HG03432 (cell line): ENCODE data around the gene CTDP1.
"Not testable (repeated sequence)": the region's sequence is repeated elsewhere in the genome, so short reads cannot be mapped to it uniquely, and the experiment has no call there.

Experiments used
- ATAC-seq: cut with Tn5 transposase; IDR thresholded peaks from one replicate; pipeline ENCODE4 v1.9.1; 2021; ENCODE audit warnings: mild to moderate bottlenecking, moderate library complexity; ENCODE audit not compliant: unreplicated experiment

Gene CTDP1

DNA sequence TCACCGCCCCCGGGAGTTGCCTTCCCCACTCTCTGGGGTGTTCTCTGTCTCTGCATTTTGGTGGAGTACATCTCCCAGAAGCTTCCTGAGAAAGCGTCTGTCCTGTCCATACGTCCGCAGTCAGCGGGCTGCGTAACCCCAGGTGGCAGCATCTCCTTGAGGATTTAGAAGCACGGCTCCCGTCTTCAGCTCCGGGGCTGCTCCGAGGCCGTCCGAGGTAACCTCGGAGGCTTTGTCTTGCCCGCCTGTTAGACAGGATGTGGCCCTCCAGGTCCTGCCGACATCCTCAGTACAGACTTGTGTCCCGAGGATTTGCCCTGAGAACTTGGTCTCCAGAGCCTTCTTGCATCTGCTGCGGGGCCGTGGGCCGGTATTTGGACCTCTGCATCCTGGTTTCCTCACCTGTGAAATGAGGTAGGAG lies 58.4 kb downstream of the CTDP1 start:
- no peak for ATAC-seq

DNA sequence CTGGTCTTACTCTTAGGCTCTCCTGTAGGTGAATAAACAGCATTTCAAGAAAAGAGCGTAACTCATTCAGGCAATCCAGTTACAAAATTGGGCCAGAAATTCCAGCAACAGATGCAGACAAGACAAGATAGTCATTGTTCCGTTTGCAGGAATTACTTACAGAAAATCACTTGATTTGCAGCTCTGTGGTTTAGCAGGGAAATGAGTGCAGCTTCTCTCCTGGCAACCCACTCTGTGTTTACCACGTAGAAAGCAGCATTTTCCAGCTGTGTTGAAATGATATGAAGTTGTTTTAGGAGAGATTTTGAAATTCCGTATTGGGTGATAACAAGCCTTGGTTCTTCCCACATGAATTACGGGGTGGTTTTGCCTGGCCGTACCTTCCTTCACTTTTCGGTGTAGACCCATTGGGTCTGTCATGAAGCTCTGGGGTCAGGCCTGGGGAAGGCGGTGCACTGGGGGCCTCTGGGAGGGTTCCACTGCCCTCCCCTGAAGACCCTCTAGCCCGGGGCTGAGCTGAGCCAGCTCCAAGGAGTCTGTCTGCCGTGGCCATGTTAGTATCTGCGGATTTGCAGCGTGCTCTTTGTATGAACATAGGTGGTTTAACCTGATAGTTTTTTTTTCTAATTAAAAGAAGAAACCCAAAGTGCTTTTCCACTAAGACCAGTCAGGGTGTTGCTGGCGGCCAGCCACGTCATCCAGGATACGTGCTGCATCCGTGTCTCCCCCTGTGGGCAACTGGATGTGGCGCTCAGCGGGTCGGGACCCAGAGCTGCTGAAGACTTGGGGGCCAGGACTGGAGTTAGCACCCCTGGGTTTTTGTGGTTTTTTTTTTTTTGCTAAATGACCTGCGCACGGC lies 59.2 kb downstream of the CTDP1 start:
- ATAC-seq, result no peak

DNA sequence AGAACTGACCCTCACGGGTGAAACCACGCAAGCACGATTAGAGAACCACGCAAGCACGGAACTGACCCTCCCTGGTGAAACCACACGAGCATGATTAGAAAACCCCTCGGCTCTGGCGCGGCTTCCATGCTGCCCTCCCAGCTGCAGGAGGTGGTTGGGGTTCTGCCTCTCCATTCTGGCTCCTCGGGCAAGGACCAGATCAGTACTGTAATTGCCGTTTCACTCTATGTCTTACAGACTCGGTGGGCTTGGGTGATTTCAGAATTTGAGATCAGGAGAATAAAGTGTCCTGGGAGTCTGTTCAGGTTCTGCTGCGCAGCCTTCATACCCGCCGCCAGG lies 59.8 kb downstream of the CTDP1 start:
- no peak for ATAC-seq

DNA sequence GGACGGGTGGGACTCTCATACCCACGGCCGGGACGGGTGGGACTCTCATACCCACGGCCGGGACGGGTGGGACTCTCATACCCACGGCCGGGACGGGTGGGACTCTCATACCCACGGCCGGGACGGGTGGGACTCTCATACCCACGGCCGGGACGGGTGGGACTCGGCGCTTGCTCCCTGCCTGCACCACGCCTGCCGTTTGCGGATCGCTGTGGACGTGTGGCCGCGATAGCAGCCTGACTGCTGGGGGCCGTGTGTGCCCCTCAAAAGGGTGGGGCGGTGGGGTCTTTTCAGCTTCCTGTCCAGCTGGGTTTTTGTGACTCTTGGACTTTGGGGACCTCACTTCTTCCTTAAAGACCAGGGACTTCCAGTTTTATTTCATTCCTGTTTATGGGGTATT lies 60.4 kb downstream of the CTDP1 start:
- ATAC-seq, result not testable (repeated sequence)

DNA sequence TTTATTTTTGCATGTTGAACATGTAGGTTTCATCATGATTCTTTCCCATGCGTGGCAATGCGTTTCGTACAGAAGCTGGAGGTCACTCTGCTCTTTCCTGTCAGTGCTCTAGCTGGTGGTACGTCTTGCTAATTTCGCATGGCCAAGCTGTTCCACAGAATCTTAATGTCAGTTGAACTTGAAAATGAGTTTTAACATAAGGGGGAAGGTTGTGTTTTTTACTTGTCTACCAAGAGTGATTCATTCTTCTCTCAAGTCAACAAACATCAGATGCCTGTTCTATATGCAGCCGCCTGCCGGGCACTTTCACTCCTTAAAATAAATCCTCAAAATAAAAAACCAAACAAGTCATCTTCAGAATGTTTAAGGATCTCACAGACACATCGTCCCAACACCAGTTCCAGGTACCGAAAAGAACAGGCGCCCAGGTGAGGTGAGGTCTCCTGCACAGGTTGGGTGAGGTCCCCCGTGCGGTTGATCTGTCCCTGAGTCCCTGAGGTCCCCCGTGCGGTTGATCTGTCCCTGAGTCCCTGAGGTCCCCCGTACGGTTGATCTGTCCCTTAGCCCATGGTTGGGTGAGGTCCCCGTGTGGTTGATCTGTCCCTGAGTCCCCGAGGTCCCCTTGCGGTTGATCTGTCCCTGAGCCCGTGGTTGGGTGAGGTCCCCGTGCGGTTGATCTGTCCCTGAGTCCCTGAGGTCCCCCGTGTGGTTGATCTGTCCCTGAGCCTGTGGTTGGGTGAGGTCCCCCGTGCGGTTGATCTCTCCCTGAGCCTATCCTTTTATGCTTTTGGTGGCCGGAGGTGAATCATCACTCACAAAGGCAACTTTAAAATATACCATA lies 61.1 kb downstream of the CTDP1 start:
- no peak for ATAC-seq

DNA sequence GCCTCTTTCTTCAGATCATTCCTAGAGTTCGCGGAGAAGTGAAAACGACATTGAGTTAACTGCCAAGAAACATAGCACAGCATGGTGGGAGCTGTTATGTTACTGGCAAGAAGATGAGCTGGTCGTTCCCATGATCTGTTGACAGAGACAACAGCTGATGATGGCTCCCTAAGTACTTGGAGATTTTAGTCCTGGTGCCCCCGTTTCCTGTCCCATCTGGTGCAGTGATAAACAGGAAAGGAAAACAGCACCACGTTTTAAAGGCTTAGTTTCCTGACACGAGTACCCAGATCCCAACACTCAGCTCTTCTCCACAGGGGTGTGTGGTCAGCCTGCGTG lies 61.7 kb downstream of the CTDP1 start:
- no peak for ATAC-seq

DNA sequence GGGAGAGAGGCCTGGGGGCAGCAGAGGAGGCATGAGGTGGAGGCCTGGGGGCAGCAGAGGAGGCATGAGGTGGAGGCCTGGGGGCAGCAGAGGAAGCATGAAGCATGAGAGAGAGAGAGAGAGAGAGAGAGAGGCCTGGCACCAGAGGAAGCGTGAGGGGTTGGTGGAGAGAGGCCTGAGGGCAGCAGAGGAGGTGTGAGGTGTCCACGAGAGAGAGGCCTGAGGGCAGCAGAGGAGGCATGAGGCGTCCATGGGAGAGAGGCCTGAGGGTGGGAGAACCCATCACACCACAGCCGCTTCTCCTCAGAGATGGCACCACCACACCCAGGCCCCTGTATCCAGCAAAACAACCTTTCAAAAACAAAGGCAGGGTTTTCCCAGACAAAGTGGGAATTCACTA lies 62.5 kb downstream of the CTDP1 start:
- no peak for ATAC-seq

DNA sequence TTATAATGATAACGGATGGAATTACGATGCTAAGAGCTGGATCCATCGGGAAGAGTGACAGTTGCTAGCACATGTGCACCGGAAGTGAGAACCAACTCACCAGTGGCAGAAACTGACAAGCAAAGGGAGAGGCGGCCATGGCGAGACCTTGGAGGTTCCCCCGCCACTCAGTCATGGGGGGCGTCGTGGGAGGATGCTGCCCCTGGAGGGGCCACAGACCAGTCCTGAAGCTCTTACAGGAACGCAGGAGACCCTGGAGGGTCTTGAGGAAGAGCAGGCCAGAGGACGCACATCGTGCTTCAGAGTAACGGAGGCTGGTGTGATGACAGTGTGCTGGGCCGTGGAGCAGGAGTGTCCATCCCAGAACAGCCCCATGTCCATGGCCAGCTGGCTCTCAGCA lies 65.0 kb downstream of the CTDP1 start:
- no peak for ATAC-seq

DNA sequence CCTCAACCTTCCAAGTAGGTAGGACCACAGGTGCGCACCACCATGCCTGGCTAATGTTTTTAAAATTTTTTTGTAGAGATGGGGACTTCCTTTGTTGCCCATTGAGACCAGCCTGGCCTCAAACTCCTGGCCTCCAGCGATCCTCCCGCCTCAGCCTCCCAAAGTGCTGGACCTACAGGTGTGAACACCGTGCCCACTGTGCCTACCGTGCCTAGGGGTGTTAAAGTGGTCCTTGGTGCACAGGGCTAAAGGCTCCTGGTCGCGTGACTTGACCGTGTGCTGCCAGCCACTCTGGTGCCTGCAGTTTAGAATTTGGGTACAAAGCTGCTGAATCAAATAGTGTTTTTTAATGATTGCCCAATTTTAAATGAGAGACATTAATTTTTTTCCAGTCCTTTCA lies 67.1 kb downstream of the CTDP1 start:
- no peak for ATAC-seq

DNA sequence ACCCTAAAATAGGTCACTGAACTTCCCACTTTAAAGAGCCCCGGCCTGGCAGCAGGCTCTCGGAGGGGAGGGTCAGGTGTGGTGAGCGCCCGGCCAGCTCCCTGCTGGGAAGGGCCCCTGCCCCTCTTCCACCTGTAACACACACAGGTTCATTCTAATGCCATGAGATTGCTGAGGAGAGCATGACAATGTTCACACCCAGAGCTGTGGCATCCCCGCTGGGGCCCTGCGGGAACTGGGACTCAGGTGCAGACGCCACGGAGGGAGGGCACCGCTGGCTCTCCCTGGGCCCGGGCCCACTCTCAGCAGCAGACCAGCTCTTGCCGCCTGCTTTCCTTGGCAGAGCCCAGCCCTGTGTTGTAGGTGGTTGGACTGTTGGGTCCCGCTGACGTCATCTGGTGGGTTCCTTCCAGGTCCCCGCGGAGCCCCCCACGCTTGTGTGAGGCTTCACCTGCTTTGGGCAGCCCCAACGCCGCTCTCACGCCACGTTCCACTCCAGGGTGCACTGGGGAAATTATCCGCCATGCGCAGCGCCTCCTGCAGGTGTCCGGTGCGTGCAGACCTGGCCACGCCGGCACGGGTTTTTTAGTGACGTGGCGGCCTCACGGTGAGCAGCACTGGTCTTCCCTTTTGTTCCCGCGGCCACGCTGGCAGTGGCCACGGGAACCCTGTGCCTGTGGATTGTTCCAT lies 67.7 kb downstream of the CTDP1 start:
- ATAC-seq, result no peak

DNA sequence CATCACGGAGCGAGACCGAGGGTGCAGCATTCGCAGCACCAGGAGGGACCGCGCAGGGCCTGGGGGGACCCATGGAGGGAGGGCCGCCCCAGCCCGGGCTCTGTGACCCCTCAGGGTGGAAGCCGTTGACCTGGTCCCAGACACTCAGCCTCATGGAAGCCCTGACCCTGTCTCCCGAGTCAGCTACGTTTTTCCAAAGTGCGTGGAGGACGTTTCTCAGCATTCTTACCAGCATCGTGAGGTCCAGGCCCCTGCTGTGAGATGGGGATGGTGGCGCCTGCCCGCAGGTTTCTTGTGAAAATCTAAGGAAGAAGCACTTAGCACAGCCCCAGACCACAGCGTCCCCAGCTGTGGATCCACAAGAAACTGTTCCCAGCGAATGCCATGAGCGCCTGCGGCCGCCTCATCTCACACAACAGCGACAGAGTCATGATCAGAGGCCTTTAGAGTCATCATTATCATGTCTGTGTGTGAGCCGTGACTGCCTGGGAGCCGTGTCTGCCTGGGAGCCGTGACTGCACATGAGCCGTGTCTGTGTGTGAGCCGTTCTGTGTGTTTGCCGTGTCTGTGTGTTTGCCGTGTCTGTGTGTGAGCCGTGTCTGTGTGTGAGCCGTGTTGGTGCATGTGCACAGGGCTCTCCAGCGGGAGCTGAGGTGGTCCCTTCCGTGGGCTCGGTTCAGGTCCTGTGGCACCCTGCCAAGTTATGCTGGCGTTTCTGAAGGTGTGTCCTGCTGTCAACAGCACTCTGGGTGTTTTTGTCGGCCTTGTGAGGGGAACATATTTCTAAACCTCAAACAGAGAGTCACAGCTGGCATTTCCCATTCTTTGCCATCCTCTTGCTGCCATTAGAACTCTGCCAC lies 68.9 kb downstream of the CTDP1 start:
- ATAC-seq, result no peak

DNA sequence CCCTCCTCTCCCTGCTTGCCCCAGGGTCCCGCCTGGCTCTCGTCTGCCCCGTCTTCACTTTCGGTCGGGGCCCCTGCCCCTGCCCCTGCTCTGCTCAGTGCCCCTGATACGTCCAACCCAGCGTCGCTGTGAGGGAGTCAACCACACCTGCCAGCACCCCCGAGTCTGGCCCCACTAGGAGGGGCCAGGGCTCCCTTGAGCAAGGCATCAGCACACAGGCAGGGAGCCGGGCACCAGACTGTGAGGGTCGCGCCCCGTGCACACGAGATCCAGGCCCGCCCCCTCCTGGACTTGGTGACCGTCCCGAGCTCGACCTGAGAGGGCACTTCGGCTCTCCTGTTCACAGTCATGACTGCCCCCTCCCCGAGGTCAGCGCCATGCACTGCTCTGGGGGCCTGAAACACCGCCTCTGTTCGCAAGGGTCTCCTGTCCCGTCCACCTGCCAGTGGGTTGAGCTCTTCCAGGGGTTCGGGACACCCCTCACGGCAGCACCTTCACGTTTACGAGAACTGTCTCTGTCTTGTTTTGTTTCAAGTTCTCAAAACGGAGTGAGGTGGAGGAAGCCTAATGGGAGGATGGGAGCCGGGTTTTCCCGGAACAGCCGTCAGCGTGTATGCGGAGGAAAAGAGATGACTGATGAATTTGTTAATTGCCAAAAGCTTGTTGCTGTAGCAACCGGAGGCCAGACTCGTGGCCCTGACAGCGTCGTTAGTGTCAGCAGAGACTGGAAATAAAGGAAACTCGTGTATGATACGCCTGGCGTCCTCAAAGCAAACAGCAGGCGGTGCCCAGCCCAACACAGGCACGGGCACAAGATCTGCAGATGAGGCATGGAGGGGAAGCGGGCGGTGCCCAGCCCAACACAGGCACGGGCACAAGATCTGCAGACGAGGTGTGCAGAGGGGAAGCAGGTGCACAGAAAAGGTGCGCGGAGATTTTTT lies 69.9 kb downstream of the CTDP1 start:
- ATAC-seq, result no peak

DNA sequence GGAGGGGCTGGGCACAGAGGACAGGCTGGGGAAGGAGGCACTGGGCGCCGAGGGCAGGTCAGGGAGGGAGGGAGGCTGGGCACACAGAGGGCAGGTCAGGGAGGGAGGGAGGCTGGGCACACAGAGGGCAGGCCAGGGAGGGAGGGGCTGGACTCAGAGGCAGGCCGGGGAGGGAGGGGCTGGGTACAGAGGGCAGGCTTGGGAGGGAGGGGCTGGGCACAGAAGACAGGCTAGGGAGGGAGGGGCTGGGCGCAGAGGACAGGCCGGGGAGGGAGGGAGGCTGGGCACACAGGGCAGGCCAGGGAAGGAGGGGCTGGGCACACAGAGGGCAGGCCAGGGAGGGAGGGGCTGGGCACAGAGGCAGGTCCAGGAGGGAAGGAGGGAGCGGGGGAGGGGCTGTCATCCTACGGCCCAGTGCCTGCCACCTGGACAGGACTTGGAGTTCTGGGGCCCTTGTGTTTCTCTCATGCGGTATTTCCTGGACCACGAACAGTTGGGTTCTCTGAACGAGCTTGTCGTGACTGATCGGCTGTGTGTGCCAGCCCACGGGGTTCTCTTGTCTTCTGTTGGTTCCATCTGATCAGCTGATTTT lies 71.5 kb downstream of the CTDP1 start:
- ATAC-seq, result no peak

DNA sequence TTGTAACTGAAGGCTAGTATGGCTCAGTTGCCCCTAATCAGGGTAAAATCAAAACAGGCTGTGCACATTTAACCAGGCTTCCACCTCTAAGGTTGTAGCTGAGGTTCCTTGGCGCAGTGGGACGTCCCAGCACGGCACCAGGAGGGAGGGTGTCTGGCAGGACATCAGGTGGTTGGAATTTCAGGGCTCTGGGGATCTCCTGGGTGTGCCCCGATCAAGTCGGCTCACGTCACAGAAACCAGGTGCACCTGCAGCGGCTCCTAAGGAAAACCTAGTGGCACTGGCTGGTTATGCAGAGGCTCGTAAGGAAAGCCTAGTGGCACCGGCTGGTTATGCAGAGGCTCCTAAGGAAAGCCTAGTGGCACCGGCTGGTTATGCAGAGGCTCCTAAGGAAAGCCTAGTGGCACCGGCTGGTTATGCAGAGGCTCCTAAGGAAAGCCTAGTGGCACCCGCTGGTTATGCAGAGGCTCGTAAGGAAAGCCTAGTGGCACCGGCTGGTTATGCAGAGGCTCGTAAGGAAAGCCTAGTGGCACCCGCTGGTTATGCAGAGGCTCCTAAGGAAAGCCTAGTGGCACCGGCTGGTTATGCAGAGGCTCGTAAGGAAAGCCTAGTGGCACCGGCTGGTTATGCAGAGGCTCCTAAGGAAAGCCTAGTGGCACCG lies 72.4 kb downstream of the CTDP1 start:
- not testable (repeated sequence) for ATAC-seq

DNA sequence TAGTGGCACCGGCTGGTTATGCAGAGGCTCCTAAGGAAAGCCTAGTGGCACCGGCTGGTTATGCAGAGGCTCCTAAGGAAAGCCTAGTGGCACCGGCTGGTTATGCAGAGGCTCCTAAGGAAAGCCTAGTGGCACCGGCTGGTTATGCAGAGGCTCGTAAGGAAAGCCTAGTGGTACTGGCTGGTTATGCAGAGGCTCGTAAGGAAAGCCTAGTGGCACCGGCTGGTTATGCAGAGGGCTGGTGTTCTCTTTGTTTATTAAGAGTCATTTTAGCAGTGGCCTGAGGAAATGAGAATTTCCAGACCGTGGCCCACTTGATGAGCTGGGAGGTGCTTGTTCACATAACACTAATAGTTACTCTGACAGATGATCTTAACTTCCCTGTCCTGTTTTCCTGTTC lies 73.3 kb downstream of the CTDP1 start:
- ATAC-seq, result not testable (repeated sequence)

DNA sequence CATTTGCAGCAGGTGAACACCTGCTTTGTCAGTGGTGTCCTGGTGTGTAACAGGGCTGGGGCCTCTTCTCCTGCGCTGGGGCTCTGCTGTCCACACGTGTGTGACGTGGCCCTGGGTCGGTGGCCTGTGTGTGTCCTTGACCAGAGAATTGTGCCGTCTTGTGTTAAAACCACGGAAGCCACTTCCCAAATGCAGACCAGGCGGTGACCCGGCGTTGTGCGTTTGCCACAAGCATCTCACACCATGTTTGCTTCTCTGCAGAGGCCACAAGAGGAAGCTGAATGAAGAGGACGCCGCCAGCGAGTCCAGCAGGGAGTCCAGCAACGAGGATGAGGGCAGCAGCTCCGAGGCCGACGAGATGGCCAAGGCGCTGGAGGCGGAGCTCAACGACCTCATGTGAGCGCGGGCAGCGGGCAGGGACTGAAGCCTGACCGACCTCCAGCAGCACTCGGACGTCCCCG lies 73.8 kb downstream of the CTDP1 start:
- no peak for ATAC-seq

DNA sequence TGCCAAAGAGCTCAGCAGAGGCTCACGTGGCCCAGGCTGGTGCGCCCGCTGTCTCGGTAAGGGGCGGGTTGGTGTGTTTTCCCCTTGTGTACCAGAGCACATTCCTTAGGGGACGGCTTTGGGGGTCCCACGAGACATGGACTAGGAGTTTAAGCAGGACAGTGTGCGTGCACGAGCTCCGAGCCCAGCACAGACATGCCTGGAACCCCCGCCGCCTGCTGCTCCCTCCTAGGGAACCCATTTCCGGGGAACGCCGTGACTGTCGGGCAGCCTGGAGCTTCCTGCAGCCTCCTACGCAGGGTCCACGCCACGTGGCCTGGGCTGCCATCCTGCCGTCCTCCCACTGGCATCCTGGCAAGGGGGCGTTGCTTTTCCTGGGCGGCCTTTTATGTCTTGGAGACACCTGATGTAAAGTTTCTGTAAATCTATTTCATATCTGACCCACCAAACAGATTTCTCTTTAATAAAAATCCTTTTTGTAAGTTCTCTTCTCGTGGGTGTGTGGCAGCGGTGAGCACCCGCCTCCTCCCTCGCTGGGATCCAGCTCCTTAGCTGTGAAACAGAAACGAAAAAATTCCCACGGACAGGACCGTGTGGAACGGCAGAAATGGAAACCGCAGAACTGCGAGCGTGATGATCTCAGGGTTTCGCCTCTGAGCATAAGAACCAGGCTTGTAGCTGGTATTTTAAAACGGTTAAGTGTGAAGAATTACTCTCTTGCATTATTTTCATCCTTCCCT lies 74.6 kb downstream of the CTDP1 start:
- no peak for ATAC-seq

DNA sequence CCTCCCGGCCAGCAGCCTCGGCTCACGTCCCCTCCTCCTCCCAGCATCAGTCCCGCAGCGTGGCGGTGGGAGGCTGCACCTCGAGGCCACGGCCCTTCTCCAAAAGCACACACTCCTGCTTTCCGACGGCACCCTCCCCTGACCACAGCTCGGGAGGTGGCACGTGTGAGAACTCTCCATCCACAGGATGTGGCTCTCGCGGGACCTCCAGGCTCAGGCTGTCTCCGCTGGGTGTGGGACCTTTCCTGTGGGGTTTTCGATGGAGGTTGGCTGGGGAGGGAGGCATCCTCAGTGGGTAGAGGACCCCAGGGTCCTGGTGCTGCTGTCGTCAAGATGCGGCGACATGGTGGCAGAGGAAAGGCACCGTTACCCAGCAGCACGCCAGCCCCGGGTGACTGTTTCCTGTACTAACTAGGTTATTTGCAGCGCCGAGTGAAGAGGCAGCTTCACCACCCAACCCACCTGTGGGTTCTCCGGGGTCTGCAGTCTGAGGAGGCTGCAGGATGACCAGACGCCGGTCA lies 75.3 kb downstream of the CTDP1 start:
- ATAC-seq, result no peak
